ENCODE results near the gene TMEM150A.

DNA sequence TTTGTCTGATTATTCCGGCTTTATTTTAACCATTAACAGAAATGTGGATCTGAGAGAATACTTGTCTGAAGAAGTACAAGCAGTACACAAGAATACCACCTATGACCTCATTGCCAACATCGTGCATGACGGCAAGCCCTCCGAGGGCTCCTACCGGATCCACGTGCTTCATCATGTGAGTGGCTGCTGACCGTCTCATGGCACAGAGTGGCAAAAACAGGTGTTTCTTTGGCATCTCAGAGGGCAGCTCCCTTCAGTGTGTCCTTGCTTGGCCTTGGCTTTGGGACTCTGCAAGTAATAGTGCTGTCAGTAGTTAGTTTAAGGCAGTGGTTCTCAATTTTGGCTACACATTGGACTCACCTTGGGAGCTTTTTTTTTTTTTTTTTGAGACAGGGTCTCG, 42.4 kb upstream of the TMEM150A start:
- no peak for TF ChIP-seq CTCF (IDR thresholded peaks at IDR 0.05; ENCODE audit: low read depth, low read length)
- no peak for TF ChIP-seq EZH2phosphoT487 (IDR thresholded peaks at IDR 0.05; ENCODE audit: low read depth)
